GM23248 (cell line): ENCODE data around the gene VPS8. TPM values are rescaled to one million over a fixed set of nuclear protein-coding genes. Genes with fewer than 3 reads are reported as not detected.
"Not testable (repeated sequence)": the region's sequence is repeated elsewhere in the genome, so short reads cannot be mapped to it uniquely, and the experiment has no call there.

ENCODE experiments used
- DNase-seq: peaks from one replicate; pipeline ENCODE4 v3.0.0-alpha.2; 2015
- H2AFZ ChIP-seq: fragments of 200-600 bp; sonication (generic); 2 replicates; pipeline ENCODE4 v1.6.1; 2016; ENCODE audit warnings: antibody characterized with exemption
- H3F3A ChIP-seq: fragments of 200-600 bp; sonication (generic); 2 replicates; pipeline ENCODE4 v1.6.1; 2016; ENCODE audit warnings: mild to moderate bottlenecking, antibody characterized with exemption, mixed run types; ENCODE audit not compliant: insufficient read depth
- H3K27ac ChIP-seq: fragments of 200-600 bp; sonication (generic); 2 replicates; pipeline ENCODE4 v1.5.1; 2016; ENCODE audit warnings: mild to moderate bottlenecking
- H3K27me3 ChIP-seq: fragments of 200-600 bp; sonication (generic); replicated peaks from 2 replicates; pipeline ENCODE4 v1.6.1; 2016; ENCODE audit warnings: mild to moderate bottlenecking; ENCODE audit not compliant: insufficient read depth
- H3K36me3 ChIP-seq: fragments of 200-600 bp; sonication (generic); 2 replicates; pipeline ENCODE4 v1.6.1; 2016; ENCODE audit warnings: low read depth, mild to moderate bottlenecking
- H3K4me1 ChIP-seq: fragments of 200-600 bp; sonication (generic); 2 replicates; pipeline ENCODE4 v1.6.1; 2016; ENCODE audit warnings: mild to moderate bottlenecking; ENCODE audit not compliant: insufficient read depth
- H3K4me2 ChIP-seq: fragments of 200-600 bp; sonication (generic); one replicate; pipeline ENCODE4 v1.6.1; 2016; ENCODE audit warnings: mild to moderate bottlenecking; ENCODE audit not compliant: unreplicated experiment
- H3K4me3 ChIP-seq: fragments of 200-600 bp; sonication (generic); 2 replicates; pipeline ENCODE4 v1.5.1; 2016; ENCODE audit warnings: mild to moderate bottlenecking
- H3K79me2 ChIP-seq: fragments of 200-600 bp; sonication (generic); 2 replicates; pipeline ENCODE4 v1.6.1; 2016; ENCODE audit warnings: mild to moderate bottlenecking; ENCODE audit not compliant: insufficient read depth
- H3K9ac ChIP-seq: fragments of 200-600 bp; sonication (generic); 2 replicates; pipeline ENCODE4 v1.6.1; 2016; ENCODE audit warnings: mild to moderate bottlenecking
- H3K9me2 ChIP-seq: fragments of 200-600 bp; sonication (generic); 2 replicates; pipeline ENCODE4 v1.6.1; 2016; ENCODE audit warnings: mixed run types, mild to moderate bottlenecking, moderate library complexity; ENCODE audit not compliant: insufficient read depth
- H3K9me3 ChIP-seq: fragments of 200-600 bp; sonication (generic); one replicate; pipeline ENCODE4 v1.6.1; 2017; ENCODE audit warnings: low read depth
- H4K20me1 ChIP-seq: fragments of 200-600 bp; sonication (generic); 2 replicates; pipeline ENCODE4 v1.6.0; 2016; ENCODE audit not compliant: insufficient read depth
- EZH2 ChIP-seq: fragments of 200-600 bp; sonication (generic); IDR thresholded peaks from 2 replicates; pipeline ENCODE4 v1.6.1; 2018; ENCODE audit warnings: antibody characterized with exemption, mild to moderate bottlenecking; ENCODE audit not compliant: insufficient read depth, poor library complexity, severe bottlenecking
- EZH2phosphoT487 ChIP-seq: fragments of 200-600 bp; sonication (generic); IDR thresholded peaks from 2 replicates; pipeline ENCODE4 v1.6.1; 2018; ENCODE audit warnings: antibody characterized with exemption, moderate library complexity, mild to moderate bottlenecking, low read depth; ENCODE audit not compliant: insufficient read depth
- WGBS, 2 experiments: methylation state at CpG; one replicate each; pipeline ENCODE4 v1.1.6; 2015 to 2017; ENCODE audit warnings: low lambda C conversion rate in 2 of 2, low coverage in 1 of 2; ENCODE audit errors: missing lambda C conversion rate in 2 of 2; 5-methylcytosine and 5-hydroxymethylcytosine counted together
- in situ Hi-C: fragments of 300-500 bp; cut with MboI; formaldehyde crosslinking; loops from 2 replicates; pipeline ENCODE4 v1.15.0; 2020
- polyA plus RNA-seq: library from polyadenylated mRNA; unstranded; fragments of >200 nt; fragmentation: Nextera tagmentation; extraction: Ambion mirVana; gene quantifications from 2 replicates; pipeline ENCODE4 v1.2.1, GENCODE V29; 2016
- total RNA-seq: library from RNA; depleted of rRNA; stranded (reverse); fragments of >200 nt; shearing (Covaris generic); gene quantifications from 2 replicates; pipeline ENCODE4 v1.2.3, GENCODE V29; 2014

VPS8 gene
- total and polyA plus RNA-seq, 2 experiments from 2014 or later, result 17.8 to 45.5 TPM

- TF ChIP-seq EZH2 (no peak), EZH2phosphoT487 (no peak)
- Histone ChIP-seq H3K27me3 (no peaks in the 10 kb centered on the region), H3F3A (no peaks in the 10 kb centered on the region), H3K4me3 (no peak overlapping the region), H2AFZ (no peak overlapping the region), H3K36me3 (no peaks in the 10 kb centered on the region; the same call in 1 of the 2 replicates), H3K9me2 (no peaks in the 10 kb centered on the region), H3K4me1 (no peaks in the 10 kb centered on the region), H4K20me1 (no peaks in the 10 kb centered on the region), H3K4me2 (no peak overlapping the region), H3K9me3 (no peaks in the 10 kb centered on the region), H3K79me2 (no peaks in the 10 kb centered on the region), H3K27ac (no peak overlapping the region), H3K9ac (no peak overlapping the region)
- no peak for DNase-seq
- in situ Hi-C loops, result no loop called here
- 69 to 71% methylated on average over 4 of the region's 4 CpGs for WGBS, 2 experiments
Observed at GRCh38 chr3:184949251-184949965, 137.4 kb downstream of the VPS8 start.

- H3K79me2 ChIP-seq, H3F3A ChIP-seq, DNase-seq, in situ Hi-C loops, H3K27ac ChIP-seq, H3K9me2 ChIP-seq, H3K27me3 ChIP-seq, H4K20me1 ChIP-seq, H3K4me3 ChIP-seq, H3K36me3 ChIP-seq, H3K9me3 ChIP-seq, H3K9ac ChIP-seq, H3K4me2 ChIP-seq, H2AFZ ChIP-seq, H3K4me1 ChIP-seq: not testable (repeated sequence)
- WGBS, 2 experiments, result 88 to 100% methylated on average over 1 of the region's 1 CpG
Observed at GRCh38 chr3:184950816-184951215, 138.8 kb downstream of the VPS8 start.

- Histone ChIP-seq H3K4me3 (no peak overlapping the region), H4K20me1 (no peaks in the 10 kb centered on the region), H3K9me3 (no peaks in the 10 kb centered on the region), H3F3A (no peaks in the 10 kb centered on the region), H3K79me2 (no peaks in the 10 kb centered on the region), H3K9ac (no peak overlapping the region), H3K4me2 (no peak overlapping the region), H2AFZ (no peak overlapping the region), H3K27ac (no peak overlapping the region), H3K36me3 (no peaks in the 10 kb centered on the region), H3K27me3 (no peaks in the 10 kb centered on the region), H3K9me2 (no peaks in the 10 kb centered on the region), H3K4me1 (no peaks in the 10 kb centered on the region)
- peak; percentile 49 for DNase-seq
- in situ Hi-C loops, result no loop called here
- WGBS, 2 experiments, result 53 to 63% methylated on average over 3 of the region's 3 CpGs
- TF ChIP-seq EZH2 (no peak), EZH2phosphoT487 (no peak)
Observed at GRCh38 chr3:184952671-184953070, 140.7 kb downstream of the VPS8 start.

- 61 to 81% methylated on average over 2 of the region's 2 CpGs for WGBS, 2 experiments
- H2AFZ ChIP-seq, result no peak overlapping the region
- H3K9me3 ChIP-seq, result no peaks in the 10 kb centered on the region
- no peaks in the 10 kb centered on the region for H3K9me2 ChIP-seq
- H3K36me3 ChIP-seq, result no peaks in the 10 kb centered on the region
- no peaks in the 10 kb centered on the region for H3K79me2 ChIP-seq
- H4K20me1 ChIP-seq, result no peaks in the 10 kb centered on the region
- no peak overlapping the region for H3K4me3 ChIP-seq
- no peaks in the 10 kb centered on the region for H3K27me3 ChIP-seq
- no peak overlapping the region for H3K4me2 ChIP-seq
- no peak for TF ChIP-seq EZH2
- no peak for TF ChIP-seq EZH2phosphoT487
- H3K27ac ChIP-seq, result no peak overlapping the region
- no peak overlapping the region for H3K9ac ChIP-seq
- no peaks in the 10 kb centered on the region for H3K4me1 ChIP-seq
- in situ Hi-C loops, result no loop called here
- DNase-seq, result no peak
- no peaks in the 10 kb centered on the region for H3F3A ChIP-seq
Observed at GRCh38 chr3:184953401-184953800, 141.4 kb downstream of the VPS8 start.

- in situ Hi-C loops, result no loop called here
- H2AFZ ChIP-seq, result no peak overlapping the region
Observed at GRCh38 chr3:184954251-184954650, 142.3 kb downstream of the VPS8 start.

GRCh38 chr3:184954851-184955250 lies 142.9 kb downstream of the VPS8 start:
- H3F3A ChIP-seq, H3K27me3 ChIP-seq, H3K4me2 ChIP-seq, H2AFZ ChIP-seq, DNase-seq, H3K79me2 ChIP-seq, H3K9me3 ChIP-seq, H3K9me2 ChIP-seq, H3K4me3 ChIP-seq, H3K4me1 ChIP-seq, H4K20me1 ChIP-seq, H3K27ac ChIP-seq, in situ Hi-C loops, H3K36me3 ChIP-seq, H3K9ac ChIP-seq: not testable (repeated sequence)
- 96 to 97% methylated on average over 8 of the region's 8 CpGs for WGBS, 2 experiments

More at GRCh38 chr3:184954251-184954650, 142.3 kb downstream of the VPS8 start:
- Histone ChIP-seq H3K4me2 (no peak overlapping the region), H3K27ac (no peak overlapping the region), H3K9me3 (no peaks in the 10 kb centered on the region), H3K9me2 (no peaks in the 10 kb centered on the region), H3K4me1 (no peaks in the 10 kb centered on the region), H3F3A (no peaks in the 10 kb centered on the region), H4K20me1 (no peaks in the 10 kb centered on the region), H3K79me2 (no peaks in the 10 kb centered on the region), H3K9ac (no peak overlapping the region), H3K36me3 (peaks cover 4% of the 10 kb centered on the region; the same call in 1 of the 2 replicates), H3K4me3 (no peak overlapping the region), H3K27me3 (no peaks in the 10 kb centered on the region)
- WGBS, 2 experiments, result 95 to 98% methylated on average over 3 of the region's 3 CpGs
- TF ChIP-seq EZH2phosphoT487 (no peak), EZH2 (no peak)
- no peak for DNase-seq
